SU-DHL-6 (cell line): ENCODE results near the gene PITPNC1.

ENCODE experiments used
- H2AFZ ChIP-seq: fragments of 200-600 bp; sonication (generic); 2 replicates; pipeline ENCODE4 v1.6.1; 2014; ENCODE audit warnings: low read depth, mild to moderate bottlenecking, moderate library complexity, mixed read lengths, antibody characterized with exemption, low read length; ENCODE audit not compliant: severe bottlenecking
- H3F3A ChIP-seq: fragments of 200-600 bp; shearing (Covaris generic); 2 replicates; pipeline ENCODE4 v1.6.0; 2016; ENCODE audit warnings: antibody characterized with exemption, mild to moderate bottlenecking; ENCODE audit not compliant: insufficient read depth
- H3K27ac ChIP-seq: fragments of 200-600 bp; sonication (generic); 2 replicates; pipeline ENCODE4 v1.5.1; 2016; ENCODE audit warnings: low read depth, mild to moderate bottlenecking, low read length, moderate library complexity, mixed read lengths
- H3K27me3 ChIP-seq: fragments of 200-600 bp; sonication (generic), shearing (Covaris generic); 2 replicates; pipeline ENCODE4 v1.6.0; 2014; ENCODE audit warnings: mild to moderate bottlenecking, low read length
- H3K36me3 ChIP-seq: fragments of 200-600 bp; sonication (generic); 2 replicates; pipeline ENCODE4 v1.6.1; 2014; ENCODE audit warnings: mild to moderate bottlenecking, low read length, mixed read lengths
- H3K4me2 ChIP-seq: fragments of 300-600, 200-600 bp; shearing (Covaris generic), sonication (generic); 2 replicates; pipeline ENCODE4 v1.6.0; 2014; ENCODE audit warnings: low read length, low read depth, mild to moderate bottlenecking; ENCODE audit not compliant: poor library complexity, severe bottlenecking
- H3K4me3 ChIP-seq: fragments of 200-600 bp; sonication (generic); 2 replicates; pipeline ENCODE4 v1.5.1; 2014; ENCODE audit warnings: antibody characterized with exemption, low read length, mild to moderate bottlenecking, mixed read lengths; ENCODE audit not compliant: insufficient read depth, poor library complexity, severe bottlenecking
- H3K79me2 ChIP-seq: fragments of 200-600 bp; sonication (generic); 2 replicates; pipeline ENCODE4 v1.6.1; 2014; ENCODE audit warnings: mild to moderate bottlenecking, low read length, moderate library complexity; ENCODE audit not compliant: insufficient read depth
- H3K9ac ChIP-seq: fragments of 200-600 bp; sonication (generic); 2 replicates; pipeline ENCODE4 v1.7.0; 2014; ENCODE audit warnings: mild to moderate bottlenecking, low read length
- H3K9me2 ChIP-seq: fragments of 200-600 bp; sonication (generic); replicated peaks from 2 replicates; pipeline ENCODE4 v1.6.1; 2014; ENCODE audit warnings: low read length; ENCODE audit not compliant: insufficient read depth
- H3K9me3 ChIP-seq: fragments of 200-600 bp; sonication (generic); 2 replicates; pipeline ENCODE4 v1.6.1; 2014; ENCODE audit warnings: low read length, mixed read lengths; ENCODE audit not compliant: insufficient read depth
- H4K20me1 ChIP-seq: fragments of 200-600 bp; sonication (generic); 2 replicates; pipeline ENCODE4 v1.6.1; 2014; ENCODE audit warnings: low read depth, mild to moderate bottlenecking, antibody characterized with exemption, low read length, moderate library complexity, mixed read lengths
- EZH2phosphoT487 ChIP-seq: fragments of 200-600 bp; sonication (generic), shearing (Covaris generic); conservative IDR thresholded peaks from 2 replicates; pipeline ENCODE4 v1.6.1; 2018; ENCODE audit warnings: mild to moderate bottlenecking, antibody characterized with exemption, low read length, moderate library complexity, mixed read lengths
- TF ChIP-seq, protein P1 (sequence below): fragments of 200-600 bp; sonication (generic); IDR thresholded peaks from one replicate; pipeline ENCODE4 v1.5.1; 2017; ENCODE audit warnings: antibody characterized with exemption, mild to moderate bottlenecking, low read length, moderate library complexity; ENCODE audit not compliant: insufficient read depth, poor library complexity, severe bottlenecking

Gene PITPNC1

DNA sequence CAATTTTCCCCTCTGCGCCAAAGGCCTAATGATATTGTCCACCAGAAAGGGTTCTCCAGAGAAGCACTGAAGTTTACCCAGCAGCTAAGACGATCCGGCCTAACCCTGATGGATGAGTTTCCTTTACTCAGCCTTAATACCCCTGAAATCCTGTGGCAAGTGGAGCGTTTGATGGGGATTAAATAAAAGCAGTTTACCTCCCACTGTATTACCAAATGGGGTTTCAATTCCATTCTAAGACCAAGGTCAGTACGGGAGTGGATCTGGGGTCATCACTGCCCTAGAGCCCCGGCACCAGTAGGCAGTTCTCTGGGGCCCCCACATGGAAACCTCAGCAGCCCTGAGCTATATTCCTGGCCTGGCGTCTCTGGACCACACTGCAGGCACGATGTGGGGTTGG, 243.6 kb downstream of the PITPNC1 start:
- H3K9ac ChIP-seq, result no peak overlapping the region
- H3K9me2 ChIP-seq, result no peaks in the 10 kb centered on the region
- no peaks in the 10 kb centered on the region for H3F3A ChIP-seq
- H3K9me3 ChIP-seq, result no peaks in the 10 kb centered on the region
- H3K4me2 ChIP-seq, result no peak overlapping the region
- H3K79me2 ChIP-seq, result no peaks in the 10 kb centered on the region
- no peaks in the 10 kb centered on the region for H3K27me3 ChIP-seq
- no peak overlapping the region for H2AFZ ChIP-seq
- no peak overlapping the region for H3K27ac ChIP-seq
- H3K4me3 ChIP-seq, result no peak overlapping the region
- no peaks in the 10 kb centered on the region for H3K36me3 ChIP-seq
- H4K20me1 ChIP-seq, result no peaks in the 10 kb centered on the region
- TF ChIP-seq, protein P1, sequence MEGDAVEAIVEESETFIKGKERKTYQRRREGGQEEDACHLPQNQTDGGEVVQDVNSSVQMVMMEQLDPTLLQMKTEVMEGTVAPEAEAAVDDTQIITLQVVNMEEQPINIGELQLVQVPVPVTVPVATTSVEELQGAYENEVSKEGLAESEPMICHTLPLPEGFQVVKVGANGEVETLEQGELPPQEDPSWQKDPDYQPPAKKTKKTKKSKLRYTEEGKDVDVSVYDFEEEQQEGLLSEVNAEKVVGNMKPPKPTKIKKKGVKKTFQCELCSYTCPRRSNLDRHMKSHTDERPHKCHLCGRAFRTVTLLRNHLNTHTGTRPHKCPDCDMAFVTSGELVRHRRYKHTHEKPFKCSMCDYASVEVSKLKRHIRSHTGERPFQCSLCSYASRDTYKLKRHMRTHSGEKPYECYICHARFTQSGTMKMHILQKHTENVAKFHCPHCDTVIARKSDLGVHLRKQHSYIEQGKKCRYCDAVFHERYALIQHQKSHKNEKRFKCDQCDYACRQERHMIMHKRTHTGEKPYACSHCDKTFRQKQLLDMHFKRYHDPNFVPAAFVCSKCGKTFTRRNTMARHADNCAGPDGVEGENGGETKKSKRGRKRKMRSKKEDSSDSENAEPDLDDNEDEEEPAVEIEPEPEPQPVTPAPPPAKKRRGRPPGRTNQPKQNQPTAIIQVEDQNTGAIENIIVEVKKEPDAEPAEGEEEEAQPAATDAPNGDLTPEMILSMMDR, result no peak
- no peak for TF ChIP-seq EZH2phosphoT487

DNA sequence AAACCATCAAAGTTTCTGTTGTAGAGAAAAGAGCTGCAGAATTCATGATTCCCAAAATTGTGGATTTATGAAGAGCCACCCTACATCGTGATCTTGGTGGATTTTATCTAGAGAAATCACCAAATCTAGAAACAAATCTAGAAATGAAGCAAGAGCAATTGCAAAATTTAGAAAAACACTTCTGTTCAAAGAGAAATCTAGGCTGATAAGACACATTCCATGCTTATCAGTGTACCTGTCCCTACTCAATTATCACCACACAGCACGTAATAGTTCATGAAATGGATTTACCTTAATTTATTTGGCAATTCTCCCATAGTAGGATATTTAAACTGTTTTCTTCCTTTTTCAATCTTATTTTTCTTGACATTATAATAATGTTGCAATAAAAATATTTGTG, 246.7 kb downstream of the PITPNC1 start:
- Histone ChIP-seq H3K4me2 (no peak overlapping the region), H3K36me3 (no peaks in the 10 kb centered on the region)

DNA sequence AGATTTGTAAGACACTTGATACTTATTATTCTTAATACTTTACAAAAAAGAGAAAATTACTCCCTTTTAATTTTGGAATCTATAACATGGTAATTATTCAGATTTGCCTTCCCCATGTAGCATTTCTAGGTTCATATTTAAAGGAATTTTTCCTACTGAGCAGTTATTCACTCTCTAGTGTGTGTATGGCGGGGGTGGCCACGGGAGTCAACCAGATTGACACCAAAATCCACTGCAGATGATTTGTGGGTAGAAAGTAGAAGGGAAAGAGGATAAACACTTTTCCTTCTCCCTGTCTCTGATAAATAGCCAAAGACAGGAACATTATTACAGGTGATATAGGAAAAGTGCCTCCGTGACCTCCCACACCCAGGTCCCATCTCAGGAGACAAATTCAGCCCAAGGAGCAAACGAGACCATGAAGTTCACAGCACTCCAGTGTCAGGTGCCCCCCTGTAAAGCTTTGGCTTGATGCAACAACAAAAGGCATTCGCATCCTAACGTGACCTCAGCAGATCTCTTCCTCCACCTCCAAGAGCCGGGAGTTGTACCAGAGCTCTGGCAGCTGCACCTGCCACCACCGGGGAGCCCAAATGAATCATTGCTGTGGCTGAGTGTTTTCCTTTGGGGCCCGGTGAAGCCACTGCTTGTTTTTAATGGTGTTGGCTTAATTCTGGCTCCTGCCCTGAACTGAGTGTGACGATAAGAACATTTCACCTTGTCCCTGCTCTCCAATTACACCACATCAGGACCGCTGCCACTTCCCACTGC, 248.0 kb downstream of the PITPNC1 start:
- TF ChIP-seq, protein P1, result no peak
- no peak for TF ChIP-seq EZH2phosphoT487
- H3K27ac ChIP-seq, result no peak overlapping the region
- H3K9me2 ChIP-seq, result no peaks in the 10 kb centered on the region
- no peaks in the 10 kb centered on the region for H3F3A ChIP-seq
- H3K9ac ChIP-seq, result no peak overlapping the region
- H2AFZ ChIP-seq, result no peak overlapping the region
- H3K4me2 ChIP-seq, result no peak overlapping the region
- H3K79me2 ChIP-seq, result no peaks in the 10 kb centered on the region
- no peaks in the 10 kb centered on the region for H3K9me3 ChIP-seq
- H3K4me3 ChIP-seq, result no peak overlapping the region
- no peaks in the 10 kb centered on the region for H4K20me1 ChIP-seq
- H3K27me3 ChIP-seq, result no peaks in the 10 kb centered on the region
- H3K36me3 ChIP-seq, result no peaks in the 10 kb centered on the region

More for the DNA sequence above, 246.7 kb downstream of the PITPNC1 start:
- no peaks in the 10 kb centered on the region for H3K9me3 ChIP-seq
- no peaks in the 10 kb centered on the region for H4K20me1 ChIP-seq
- no peaks in the 10 kb centered on the region for H3K27me3 ChIP-seq
- H3K79me2 ChIP-seq, result no peaks in the 10 kb centered on the region
- TF ChIP-seq, protein P1, result no peak
- no peak for TF ChIP-seq EZH2phosphoT487
- no peaks in the 10 kb centered on the region for H3K9me2 ChIP-seq
- no peak overlapping the region for H2AFZ ChIP-seq
- H3F3A ChIP-seq, result no peaks in the 10 kb centered on the region
- no peak overlapping the region for H3K4me3 ChIP-seq
- no peak overlapping the region for H3K9ac ChIP-seq
- no peak overlapping the region for H3K27ac ChIP-seq
